Measurements from ENCODE around the gene MAT1A. TPM values are rescaled to one million over a fixed set of nuclear protein-coding genes. Genes with fewer than 3 reads are reported as not detected.
"Not testable (repeated sequence)": the region's sequence is repeated elsewhere in the genome, so short reads cannot be mapped to it uniquely, and the experiment has no call there.

The MAT1A gene
- total RNA-seq, 1 donor from 2014 or later, result 0.63 TPM

GRCh38 chr10:80253266-80253962 lies 36.0 kb downstream of the MAT1A start:
- Mint-ChIP-seq H3K27ac (no peak overlapping the region), H3K27me3 (peaks cover 24% of the 10 kb centered on the region), H3K36me3 (no peaks in the 10 kb centered on the region), H3K4me3 (no peak overlapping the region), H3K4me1 (ENCODE audit: unreplicated experiment) (no peaks in the 10 kb centered on the region), H3K9me3 (no peaks in the 10 kb centered on the region)
- DNase-seq (ENCODE audit: extremely low spot score, unreplicated experiment), result no peak
- no peak for TF ChIP-seq CTCF (conservative IDR thresholded peaks at IDR 0.05)

GRCh38 chr10:80252296-80252887 lies 37.1 kb downstream of the MAT1A start:
- Mint-ChIP-seq H3K9me3 (no peaks in the 10 kb centered on the region), H3K27me3 (peaks cover 28% of the 10 kb centered on the region), H3K36me3 (no peaks in the 10 kb centered on the region), H3K4me1 (ENCODE audit: unreplicated experiment) (no peaks in the 10 kb centered on the region), H3K27ac (no peak overlapping the region), H3K4me3 (no peak overlapping the region)
- no peak for DNase-seq (ENCODE audit: extremely low spot score, unreplicated experiment)
- TF ChIP-seq CTCF (conservative IDR thresholded peaks at IDR 0.05), result no peak

- H3K36me3 Mint-ChIP-seq; H3K4me1 Mint-ChIP-seq (ENCODE audit: unreplicated experiment); DNase-seq (ENCODE audit: extremely low spot score, unreplicated experiment); H3K9me3 Mint-ChIP-seq; H3K27ac Mint-ChIP-seq; H3K4me3 Mint-ChIP-seq: not testable (repeated sequence)
- peaks cover 25% of the 10 kb centered on the region for H3K27me3 Mint-ChIP-seq
Measured at GRCh38 chr10:80251703-80252280, 37.7 kb downstream of the MAT1A start.

- not testable (repeated sequence) for H3K4me3 Mint-ChIP-seq; H3K36me3 Mint-ChIP-seq; DNase-seq (ENCODE audit: extremely low spot score, unreplicated experiment); H3K9me3 Mint-ChIP-seq; H3K27ac Mint-ChIP-seq; H3K4me1 Mint-ChIP-seq (ENCODE audit: unreplicated experiment)
- peaks cover 15% of the 10 kb centered on the region for H3K27me3 Mint-ChIP-seq
Measured at GRCh38 chr10:80250399-80250798, 39.1 kb downstream of the MAT1A start.

- not testable (repeated sequence) for H3K27ac Mint-ChIP-seq; H3K36me3 Mint-ChIP-seq; H3K9me3 Mint-ChIP-seq; DNase-seq (ENCODE audit: extremely low spot score, unreplicated experiment); H3K4me3 Mint-ChIP-seq; H3K4me1 Mint-ChIP-seq (ENCODE audit: unreplicated experiment)
- peaks cover 15% of the 10 kb centered on the region for H3K27me3 Mint-ChIP-seq
Measured at GRCh38 chr10:80249906-80250305, 39.6 kb downstream of the MAT1A start.

- not testable (repeated sequence) for H3K9me3 Mint-ChIP-seq; H3K4me1 Mint-ChIP-seq (ENCODE audit: unreplicated experiment); H3K4me3 Mint-ChIP-seq; DNase-seq (ENCODE audit: extremely low spot score, unreplicated experiment); H3K36me3 Mint-ChIP-seq; H3K27ac Mint-ChIP-seq
- peaks cover 16% of the 10 kb centered on the region for H3K27me3 Mint-ChIP-seq
Measured at GRCh38 chr10:80247611-80248010, 41.8 kb downstream of the MAT1A start.

GRCh38 chr10:80244371-80244770 lies 45.1 kb downstream of the MAT1A start:
- peaks cover 13% of the 10 kb centered on the region for H3K27me3 Mint-ChIP-seq
- H3K4me3 Mint-ChIP-seq; H3K36me3 Mint-ChIP-seq; H3K9me3 Mint-ChIP-seq; DNase-seq (ENCODE audit: extremely low spot score, unreplicated experiment); H3K27ac Mint-ChIP-seq; H3K4me1 Mint-ChIP-seq (ENCODE audit: unreplicated experiment): not testable (repeated sequence)

GRCh38 chr10:80242341-80242740 lies 47.1 kb downstream of the MAT1A start:
- H3K36me3 Mint-ChIP-seq; H3K27ac Mint-ChIP-seq; H3K27me3 Mint-ChIP-seq; DNase-seq (ENCODE audit: extremely low spot score, unreplicated experiment); H3K9me3 Mint-ChIP-seq; H3K4me3 Mint-ChIP-seq; H3K4me1 Mint-ChIP-seq (ENCODE audit: unreplicated experiment): not testable (repeated sequence)

Data from type B pancreatic cell (in vitro differentiated cells).